ENCODE data around the gene LY6G6D. TPM values are rescaled to one million over a fixed set of nuclear protein-coding genes. Genes with fewer than 3 reads are reported as not detected.
A peak's percentile ranks its signal among the peaks of the same experiment; 100 is the strongest.

Gene LY6G6D
- total RNA-seq, 1 experiment from 2014 or later, result not detected

DNA sequence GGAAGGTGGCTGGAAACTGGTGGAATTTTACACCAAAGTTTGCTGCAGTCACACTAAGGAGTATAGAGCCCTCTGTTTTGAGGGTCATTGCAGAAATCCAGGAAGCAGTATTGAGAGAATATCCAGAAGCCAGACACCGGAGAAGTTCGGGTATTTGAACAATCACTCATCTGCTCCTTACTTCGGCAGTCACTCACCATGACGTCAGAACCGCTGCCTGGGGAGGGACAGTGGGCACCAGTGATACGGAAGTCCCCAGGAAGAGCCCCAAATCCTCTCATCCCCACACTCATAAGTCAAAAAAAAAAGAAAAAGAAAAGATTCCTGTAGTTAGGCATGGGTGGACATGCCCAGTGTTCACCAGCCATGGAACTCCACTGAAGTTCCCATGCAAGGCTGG lies 38.2 kb upstream of the LY6G6D start:
- no peak overlapping the region for H3K4me3 ChIP-seq (ENCODE audit: low read depth, low read length)
- no TSS peak for BruUV-seq (replicated peaks)
- H3K36me3 ChIP-seq (ENCODE audit: control insufficient read depth, insufficient read depth, low read length), result no peaks in the 10 kb centered on the region; the same call in 1 of the 2 replicates
- no peaks in the 10 kb centered on the region for H3K9me3 Mint-ChIP-seq (ENCODE audit: unreplicated experiment)
- DNase-seq, result no peak
- ChIA-PET CTCF (no interaction called here), POLR2A (no interaction called here)
- peaks cover 10% of the 10 kb centered on the region for H3K4me1 Mint-ChIP-seq (ENCODE audit: low read depth, unreplicated experiment)
- H3K27ac Mint-ChIP-seq (ENCODE audit: unreplicated experiment), result peak overlapping the region; percentile 63
- no peaks in the 10 kb centered on the region for H3K9me3 ChIP-seq
- H3K4me3 Mint-ChIP-seq (ENCODE audit: unreplicated experiment), result no peak overlapping the region
- no peaks in the 10 kb centered on the region for H3K27me3 Mint-ChIP-seq (ENCODE audit: insufficient read depth, unreplicated experiment)
- peaks cover 8% of the 10 kb centered on the region for H3K4me1 ChIP-seq
- intact Hi-C loops (cut with micrococcal nuclease; ENCODE audit: unreplicated experiment), result no loop called here
- H3K27me3 ChIP-seq (replicated peaks; ENCODE audit: control insufficient read depth, insufficient read depth, low read length), result no peaks in the 10 kb centered on the region
- TF ChIP-seq, protein P1, sequence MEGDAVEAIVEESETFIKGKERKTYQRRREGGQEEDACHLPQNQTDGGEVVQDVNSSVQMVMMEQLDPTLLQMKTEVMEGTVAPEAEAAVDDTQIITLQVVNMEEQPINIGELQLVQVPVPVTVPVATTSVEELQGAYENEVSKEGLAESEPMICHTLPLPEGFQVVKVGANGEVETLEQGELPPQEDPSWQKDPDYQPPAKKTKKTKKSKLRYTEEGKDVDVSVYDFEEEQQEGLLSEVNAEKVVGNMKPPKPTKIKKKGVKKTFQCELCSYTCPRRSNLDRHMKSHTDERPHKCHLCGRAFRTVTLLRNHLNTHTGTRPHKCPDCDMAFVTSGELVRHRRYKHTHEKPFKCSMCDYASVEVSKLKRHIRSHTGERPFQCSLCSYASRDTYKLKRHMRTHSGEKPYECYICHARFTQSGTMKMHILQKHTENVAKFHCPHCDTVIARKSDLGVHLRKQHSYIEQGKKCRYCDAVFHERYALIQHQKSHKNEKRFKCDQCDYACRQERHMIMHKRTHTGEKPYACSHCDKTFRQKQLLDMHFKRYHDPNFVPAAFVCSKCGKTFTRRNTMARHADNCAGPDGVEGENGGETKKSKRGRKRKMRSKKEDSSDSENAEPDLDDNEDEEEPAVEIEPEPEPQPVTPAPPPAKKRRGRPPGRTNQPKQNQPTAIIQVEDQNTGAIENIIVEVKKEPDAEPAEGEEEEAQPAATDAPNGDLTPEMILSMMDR (IDR thresholded peaks at IDR 0.05; ENCODE audit: insufficient read depth in 1 of 2, low read depth in 1 of 2, low read length in 1 of 2, severe bottlenecking in 1 of 2, unreplicated experiment in 1 of 2), result no peak
- peaks cover 25% of the 10 kb centered on the region for H3K36me3 Mint-ChIP-seq (ENCODE audit: insufficient read depth, unreplicated experiment)

DNA sequence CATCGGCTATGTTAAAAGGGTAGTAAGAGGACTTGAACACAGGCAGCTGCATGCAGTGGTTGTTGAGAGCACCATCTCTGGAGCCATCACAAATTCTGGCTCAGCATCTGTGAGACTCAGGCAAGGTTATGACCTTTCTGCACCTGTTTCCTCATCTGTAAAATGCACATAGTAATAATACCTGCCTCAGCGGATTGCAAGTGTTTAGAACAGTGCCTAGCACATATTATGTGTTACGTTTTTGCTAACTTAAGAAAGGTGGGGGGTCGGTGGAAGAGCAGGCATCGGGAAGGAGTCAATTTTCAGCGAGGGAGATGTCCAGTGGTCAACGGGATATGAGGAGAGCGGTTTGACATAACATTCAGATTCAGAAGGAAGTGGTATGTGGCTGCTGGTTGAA lies 37.2 kb upstream of the LY6G6D start:
- intact Hi-C loops (cut with micrococcal nuclease; ENCODE audit: unreplicated experiment), result no loop called here
- POLR2A ChIA-PET, result no interaction called here
- H3K36me3 Mint-ChIP-seq (ENCODE audit: insufficient read depth, unreplicated experiment), result peaks cover 18% of the 10 kb centered on the region

DNA sequence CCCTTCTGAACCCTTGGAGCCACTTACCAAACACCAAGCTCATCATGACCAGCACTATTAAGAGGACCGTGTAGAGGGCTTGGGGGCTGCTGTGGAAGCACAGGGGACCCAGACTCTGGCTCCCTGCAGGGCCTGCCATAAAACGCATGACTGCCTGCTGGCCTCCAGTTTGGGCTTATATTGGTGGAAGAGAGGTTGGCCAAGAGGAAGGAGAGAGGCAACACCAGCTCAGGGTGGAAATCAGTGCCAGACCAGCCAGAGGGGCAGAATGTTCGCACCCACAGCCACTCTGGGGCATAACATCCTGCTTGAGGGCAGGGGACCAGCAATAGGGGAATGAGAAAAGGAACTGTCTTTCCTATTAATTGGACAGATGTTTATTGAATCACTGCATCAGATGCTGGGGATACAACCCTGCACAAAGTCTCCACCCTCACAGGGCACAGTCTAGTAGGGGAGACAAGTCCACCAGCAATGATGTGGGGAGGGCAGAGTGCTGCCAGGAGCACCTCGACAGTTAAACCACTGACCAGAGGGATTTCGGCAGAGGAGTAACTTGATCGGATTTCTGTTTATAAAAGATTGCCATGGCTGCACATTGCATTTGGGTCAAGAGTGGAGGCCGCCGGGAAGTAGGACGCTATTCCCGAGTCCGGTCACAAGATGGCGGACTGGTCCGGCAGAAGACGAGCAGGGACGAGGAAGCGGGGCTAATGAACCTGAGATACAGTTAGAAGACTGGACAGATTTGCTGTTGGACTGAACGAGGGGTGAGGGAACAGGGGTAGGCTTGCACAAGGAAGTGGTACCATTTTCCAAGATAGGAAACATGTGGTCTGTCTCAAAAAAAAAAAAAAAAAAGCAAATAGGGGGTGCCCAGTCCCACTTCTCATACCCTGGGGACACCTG lies 34.7 kb upstream of the LY6G6D start, which contains the start of gene LY6G5C:
TSS of gene LY6G5C (minus strand) at position 842 of the 909 bp plus-strand sequence. CDS start at position 148, 694 bp downstream.
- intact Hi-C loops (cut with micrococcal nuclease; ENCODE audit: unreplicated experiment), result loop anchor here (1.0 to 2.0 kb wide), 5 partner anchors 22 to 183 kb away; partner anchors contain the start of genes ABHD16A and DDAH2
- H3K4me1 Mint-ChIP-seq (ENCODE audit: low read depth, unreplicated experiment), result peaks cover 17% of the 10 kb centered on the region
- H3K27ac Mint-ChIP-seq (ENCODE audit: unreplicated experiment), result peak within 1 kb of the TSS; percentile 54
- TF ChIP-seq, protein P1 (IDR thresholded peaks at IDR 0.05; ENCODE audit: insufficient read depth in 1 of 2, low read depth in 1 of 2, low read length in 1 of 2, severe bottlenecking in 1 of 2, unreplicated experiment in 1 of 2), result peak; percentile 66 to 81
- Histone ChIP-seq H3K4me1 (peaks cover 25% of the 10 kb centered on the region), H3K36me3 (ENCODE audit: control insufficient read depth, insufficient read depth, low read length) (no peaks in the 10 kb centered on the region), H3K27me3 (replicated peaks; ENCODE audit: control insufficient read depth, insufficient read depth, low read length) (no peaks in the 10 kb centered on the region), H3K9me3 (no peaks in the 10 kb centered on the region), H3K4me3 (ENCODE audit: low read depth, low read length) (peak within 1 kb of the TSS; percentile 49)
- no TSS peak for BruUV-seq (replicated peaks)
- no peaks in the 10 kb centered on the region for H3K27me3 Mint-ChIP-seq (ENCODE audit: insufficient read depth, unreplicated experiment)
- peak; percentile 85 to 87 for DNase-seq
- H3K36me3 Mint-ChIP-seq (ENCODE audit: insufficient read depth, unreplicated experiment), result peaks cover 20% of the 10 kb centered on the region
- ChIA-PET CTCF (interaction anchor here (0.6 to 2.3 kb wide), 20 partner anchors 10 to 183 kb away, joined by 3 to 18 read pairs (median 4); partner anchors contain the start of genes ABHD16A, CLIC1, CSNK2B and HSPA1B), POLR2A (interaction anchor here (1.0 kb wide), 2 partner anchors 57 to 135 kb away, joined by 3 read pairs; partner anchors contain the start of gene HSPA1L)
- H3K9me3 Mint-ChIP-seq (ENCODE audit: unreplicated experiment), result no peaks in the 10 kb centered on the region
- H3K4me3 Mint-ChIP-seq (ENCODE audit: unreplicated experiment), result peak within 1 kb of the TSS; percentile 76

More for the DNA sequence above, 37.2 kb upstream of the LY6G6D start:
- H3K9me3 Mint-ChIP-seq (ENCODE audit: unreplicated experiment), result no peaks in the 10 kb centered on the region
- H3K4me3 ChIP-seq (ENCODE audit: low read depth, low read length), result no peak overlapping the region
- CTCF ChIA-PET, result no interaction called here
- no peaks in the 10 kb centered on the region for H3K27me3 Mint-ChIP-seq (ENCODE audit: insufficient read depth, unreplicated experiment)
- DNase-seq, result no peak
- no TSS peak for BruUV-seq (replicated peaks)
- TF ChIP-seq, protein P1 (IDR thresholded peaks at IDR 0.05; ENCODE audit: insufficient read depth in 1 of 2, low read depth in 1 of 2, low read length in 1 of 2, severe bottlenecking in 1 of 2, unreplicated experiment in 1 of 2), result no peak
- H3K4me1 ChIP-seq, result peaks cover 14% of the 10 kb centered on the region
- H3K27ac Mint-ChIP-seq (ENCODE audit: unreplicated experiment), result no peak overlapping the region
- H3K36me3 ChIP-seq (ENCODE audit: control insufficient read depth, insufficient read depth, low read length), result no peaks in the 10 kb centered on the region; the same call in 1 of the 2 replicates
- H3K4me3 Mint-ChIP-seq (ENCODE audit: unreplicated experiment), result no peak overlapping the region
- H3K9me3 ChIP-seq, result no peaks in the 10 kb centered on the region
- H3K4me1 Mint-ChIP-seq (ENCODE audit: low read depth, unreplicated experiment), result peaks cover 11% of the 10 kb centered on the region
- H3K27me3 ChIP-seq (replicated peaks; ENCODE audit: control insufficient read depth, insufficient read depth, low read length), result no peaks in the 10 kb centered on the region

Measured in Caco-2 (cell line).